HEK293 (cell line): ENCODE results near the gene RTRAF.

Experiments used
- CTCF ChIA-PET: fragments of 350-600 bp; formaldehyde crosslinking; extraction: SDS; loops from one replicate; lab custom pipeline; 2021; ENCODE audit warnings: antibody characterized with exemption; lab: Yijun Ruan, JAX
- POLR2A ChIA-PET: fragments of 300-600 bp; formaldehyde crosslinking; extraction: SDS; loops from one replicate; lab custom pipeline; 2020; ENCODE audit warnings: antibody characterized with exemption, inconsistent platforms; lab: Yijun Ruan, JAX
- H3K27ac ChIP-seq: fragments of 200-500 bp; sonication (Bioruptor generic); 2 replicates; pipeline ENCODE4 v1.5.1; 2014; ENCODE audit warnings: low read depth, low read length, control low read depth, inconsistent platforms; ENCODE audit errors: extremely low read depth
- H3K36me3 ChIP-seq, 2 experiments: fragments of 200-500 bp in 1 of 2; sonication (Bioruptor generic) in 1 of 2; 1 replicate in 1 of 2; 2 replicates in 1 of 2; pipeline ENCODE4 v1.5.1; 2014 to 2017; ENCODE audit warnings: inconsistent platforms in 2 of 2, low read length in 2 of 2; ENCODE audit not compliant: control insufficient read depth in 2 of 2, insufficient read depth in 1 of 2
- H3K4me1 ChIP-seq: fragments of 200-500 bp; sonication (Bioruptor generic); 2 replicates; pipeline ENCODE4 v1.5.1; 2014; ENCODE audit warnings: mild to moderate bottlenecking, low read length, inconsistent platforms; ENCODE audit not compliant: control insufficient read depth, insufficient read depth
- H3K4me3 ChIP-seq: 2 replicates; pipeline ENCODE4 v1.5.1; 2011; ENCODE audit warnings: low read depth, mild to moderate bottlenecking, control low read depth, low read length, moderate library complexity
- H3K9me3 ChIP-seq: fragments of 200-500 bp; sonication (Bioruptor generic); 2 replicates; pipeline ENCODE4 v1.5.1; 2014; ENCODE audit warnings: low read depth, low read length, inconsistent platforms; ENCODE audit not compliant: control insufficient read depth, insufficient read depth
- GLIS1 ChIP-seq: fragments of 450-650 bp; formaldehyde crosslinking; IDR thresholded peaks from 2 replicates; pipeline ENCODE4 v1.5.1; 2016; ENCODE audit warnings: missing biosample characterization, missing genetic modification characterization
- HOXD13 ChIP-seq: sonication (generic); formaldehyde crosslinking; IDR thresholded peaks from 2 replicates; pipeline ENCODE4 v1.8.0; 2022; ENCODE audit warnings: missing genetic modification reagents, borderline replicate concordance
- MEIS1 ChIP-seq: sonication (generic); formaldehyde crosslinking; IDR thresholded peaks from 2 replicates; pipeline ENCODE4 v1.8.1; 2022; ENCODE audit warnings: missing genetic modification reagents, mild to moderate bottlenecking, borderline replicate concordance
- PATZ1 ChIP-seq: fragments of 450-650 bp; formaldehyde crosslinking; IDR thresholded peaks from 2 replicates; pipeline ENCODE4 v1.5.1; 2016; ENCODE audit warnings: missing biosample characterization, missing genetic modification characterization
- PRDM10 ChIP-seq: fragments of 450-650 bp; formaldehyde crosslinking; IDR thresholded peaks from 2 replicates; pipeline ENCODE4 v1.5.1; 2016; ENCODE audit warnings: missing biosample characterization, missing genetic modification characterization
- SCRT2 ChIP-seq: fragments of 450-650 bp; formaldehyde crosslinking; IDR thresholded peaks from 2 replicates; pipeline ENCODE4 v1.5.1; 2016; ENCODE audit warnings: missing biosample characterization, missing genetic modification characterization
- TSHZ1 ChIP-seq: fragments of 450-650 bp; formaldehyde crosslinking; IDR thresholded peaks from 2 replicates; pipeline ENCODE4 v1.5.1; 2016; ENCODE audit warnings: missing biosample characterization, missing genetic modification characterization, borderline replicate concordance
- ZBTB44 ChIP-seq: fragments of 450-650 bp; IDR thresholded peaks from 2 replicates; pipeline ENCODE4 v1.5.1; 2018; ENCODE audit warnings: missing biosample characterization, mild to moderate bottlenecking, missing genetic modification characterization
- ZFP3 ChIP-seq: fragments of 450-650 bp; formaldehyde crosslinking; IDR thresholded peaks from 2 replicates; pipeline ENCODE4 v1.5.1; 2016; ENCODE audit warnings: low read depth, missing biosample characterization, missing genetic modification characterization
- ZNF132 ChIP-seq: fragments of 450-650 bp; formaldehyde crosslinking; IDR thresholded peaks from 2 replicates; pipeline ENCODE4 v1.5.1; 2017; ENCODE audit warnings: missing biosample characterization, missing genetic modification characterization, borderline replicate concordance
- ZNF138 ChIP-seq: fragments of 450-650 bp; formaldehyde crosslinking; IDR thresholded peaks from 2 replicates; pipeline ENCODE4 v1.5.1; 2016; ENCODE audit warnings: missing biosample characterization, missing genetic modification characterization, borderline replicate concordance
- ZNF155 ChIP-seq: fragments of 450-650 bp; formaldehyde crosslinking; IDR thresholded peaks from 2 replicates; pipeline ENCODE4 v1.5.1; 2016; ENCODE audit warnings: missing biosample characterization, missing genetic modification characterization
- ZNF302 ChIP-seq: fragments of 450-650 bp; formaldehyde crosslinking; IDR thresholded peaks from 2 replicates; pipeline ENCODE4 v1.5.1; 2016; ENCODE audit warnings: missing biosample characterization, missing genetic modification characterization, low read depth
- ZNF335 ChIP-seq: fragments of 450-650 bp; formaldehyde crosslinking; conservative IDR thresholded peaks from 2 replicates; pipeline ENCODE4 v1.5.1; 2016; ENCODE audit warnings: missing biosample characterization, missing genetic modification characterization
- ZNF362 ChIP-seq: fragments of 450-650 bp; formaldehyde crosslinking; IDR thresholded peaks from 2 replicates; pipeline ENCODE4 v1.5.1; 2016; ENCODE audit warnings: missing biosample characterization, missing genetic modification characterization
- ZNF398 ChIP-seq: fragments of 450-650 bp; formaldehyde crosslinking; IDR thresholded peaks from 2 replicates; pipeline ENCODE4 v1.5.1; 2017; ENCODE audit warnings: missing biosample characterization, missing genetic modification characterization
- ZNF629 ChIP-seq: fragments of 450-650 bp; formaldehyde crosslinking; IDR thresholded peaks from 2 replicates; pipeline ENCODE4 v1.5.1; 2017; ENCODE audit warnings: missing biosample characterization, missing genetic modification characterization
- ZNF660 ChIP-seq: fragments of 450-650 bp; IDR thresholded peaks from 2 replicates; pipeline ENCODE4 v1.5.1; 2018; ENCODE audit warnings: missing biosample characterization, mild to moderate bottlenecking, missing genetic modification characterization
- ZNF792 ChIP-seq: fragments of 450-650 bp; formaldehyde crosslinking; IDR thresholded peaks from 2 replicates; pipeline ENCODE4 v1.5.1; 2016; ENCODE audit warnings: missing biosample characterization, missing genetic modification characterization
- ZSCAN16 ChIP-seq: fragments of 450-650 bp; formaldehyde crosslinking; IDR thresholded peaks from 2 replicates; pipeline ENCODE4 v1.5.1; 2016; ENCODE audit warnings: missing biosample characterization, missing genetic modification characterization

Gene RTRAF

GRCh38 chr14:52049721-52050588, 60.6 kb downstream of the RTRAF start:
- no peak for TF ChIP-seq SCRT2 (tag by site-specific recombination)
- TF ChIP-seq ZNF792 (tag by site-specific recombination): no peak
- no peak for TF ChIP-seq PATZ1 (tag by site-specific recombination)
- no peak for TF ChIP-seq ZNF660 (tag by site-specific recombination)
- no peak for TF ChIP-seq ZNF398
- TF ChIP-seq ZNF155 (tag by site-specific recombination): no peak
- no peak for TF ChIP-seq ZSCAN16 (tag by site-specific recombination)
- no peak for TF ChIP-seq ZNF362 (tag by site-specific recombination)
- no peak for TF ChIP-seq PRDM10 (tag by site-specific recombination)
- TF ChIP-seq ZNF132 (tag by site-specific recombination): no peak
- TF ChIP-seq ZNF138: no peak
- TF ChIP-seq ZNF629: no peak
- TF ChIP-seq ZNF335: no peak
- TF ChIP-seq HOXD13 (CRISPR knock-in tag): no peak
- Histone ChIP-seq H3K9me3 (no peaks in the 10 kb centered on the region), H3K4me3 (no peak overlapping the region), H3K27ac (no peak overlapping the region), H3K4me1 (no peaks in the 10 kb centered on the region), H3K36me3 (peaks cover 0 to 8% of the 10 kb centered on the region in 2 experiments; a peak in 1 of 3 replicates)
- POLR2A ChIA-PET: no interaction called here
- CTCF ChIA-PET: interaction anchor here (0.7 kb wide), 1 partner anchor 13 kb away, joined by 4 read pairs; no protein-coding TSS in a partner anchor

- ChIA-PET POLR2A (no interaction called here), CTCF (interaction anchor here (0.7 to 0.9 kb wide), 2 partner anchors 36 to 1937 kb away, joined by 3 read pairs; no protein-coding TSS in a partner anchor)
- peaks cover 0 to 8% of the 10 kb centered on the region in 2 experiments; a peak in 1 of 3 replicates for H3K36me3 ChIP-seq
- H3K4me1 ChIP-seq: no peaks in the 10 kb centered on the region
- no peak overlapping the region for H3K4me3 ChIP-seq
- H3K9me3 ChIP-seq: no peaks in the 10 kb centered on the region
- H3K27ac ChIP-seq: no peak overlapping the region
- TF ChIP-seq ZNF660 (tag by site-specific recombination): no peak
- TF ChIP-seq TSHZ1 (tag by site-specific recombination): no peak
- no peak for TF ChIP-seq ZBTB44 (tag by site-specific recombination)
- TF ChIP-seq ZFP3 (tag by site-specific recombination): no peak
- TF ChIP-seq MEIS1 (CRISPR knock-in tag): no peak
- no peak for TF ChIP-seq GLIS1 (tag by site-specific recombination)
- TF ChIP-seq ZNF302 (tag by site-specific recombination): no peak
Measured at GRCh38 chr14:52051251-52051650, 61.9 kb downstream of the RTRAF start.
